LNCaP clone FGC (cell line): ENCODE results near the gene PECR.
"Not testable (repeated sequence)": the region's sequence is repeated elsewhere in the genome, so short reads cannot be mapped to it uniquely, and the experiment has no call there.

ENCODE experiments used
- DNase-seq: peaks from one replicate; pipeline ENCODE4 v3.0.0-alpha.2; 2011; ENCODE audit warnings: low read depth
- H3K4me3 ChIP-seq: 2 replicates; pipeline ENCODE4 v1.5.1; 2011; ENCODE audit warnings: mild to moderate bottlenecking, low read depth, low read length, control low read depth
- CTCF ChIP-seq: IDR thresholded peaks from 2 replicates; pipeline ENCODE4 v1.5.1; 2012; ENCODE audit warnings: mild to moderate bottlenecking; ENCODE audit not compliant: control insufficient read depth, insufficient read depth; ENCODE audit errors: extremely low read depth

The PECR gene

GRCh38 chr2:216014986-216015385 is 66.6 kb downstream of the PECR start:
- no peak for TF ChIP-seq CTCF
- H3K4me3 ChIP-seq: no peak overlapping the region
- DNase-seq: no peak

- no peak for DNase-seq
- H3K4me3 ChIP-seq: no peak overlapping the region
- TF ChIP-seq CTCF: no peak
These were observed 67.6 kb downstream of the PECR start for GRCh38 chr2:216014006-216014405.

- peak within 1 kb of the TSS; percentile 67 for H3K4me3 ChIP-seq
- peak; percentile 62 for DNase-seq
- TF ChIP-seq CTCF: peak; percentile 70
These were observed 68.3 kb downstream of the PECR start, which contains the start of gene MREG for GRCh38 chr2:216013080-216013909. Gene MREG, minus strand, starts transcription at chr2:216013551. Its CDS starts 224 bp downstream, at chr2:216013327.

GRCh38 chr2:216012830-216013079 is 68.9 kb downstream of the PECR start:
- no peak for TF ChIP-seq CTCF
- no peak for DNase-seq
- peak overlapping the region; percentile 67 for H3K4me3 ChIP-seq

GRCh38 chr2:216012133-216012829 is 69.3 kb downstream of the PECR start:
- H3K4me3 ChIP-seq: peak overlapping the region; percentile 67
- no peak for TF ChIP-seq CTCF
- DNase-seq: no peak

- not testable (repeated sequence) for DNase-seq
These were observed 72.4 kb downstream of the PECR start for GRCh38 chr2:216009215-216009614.

GRCh38 chr2:216008387-216008786 is 73.2 kb downstream of the PECR start:
- no peak for TF ChIP-seq CTCF
- no peak overlapping the region for H3K4me3 ChIP-seq

More at GRCh38 chr2:216009215-216009614, 72.4 kb downstream of the PECR start:
- not testable (repeated sequence) for H3K4me3 ChIP-seq

More at GRCh38 chr2:216008387-216008786, 73.2 kb downstream of the PECR start:
- DNase-seq: no peak
